Keratinocyte (primary cell): ENCODE data around the gene EXT2. TPM values are rescaled to one million over a fixed set of nuclear protein-coding genes. Genes with fewer than 3 reads are reported as not detected.

Experiments used
- DNase-seq: peaks from one replicate; pipeline ENCODE4 v3.0.0-alpha.2; 2011; ENCODE audit warnings: low read depth, missing footprints, low spot score
- FAIRE-seq: peaks from 2 replicates; lab custom pipeline; 2011; peaks lifted over from hg19 to GRCh38; lab: Jason Lieb, UNC
- H2AFZ ChIP-seq: 2 replicates; pipeline ENCODE4 v1.6.0; 2012; ENCODE audit warnings: low read length, control low read depth, inconsistent platforms; ENCODE audit not compliant: control insufficient read depth
- H3K27ac ChIP-seq: 2 replicates; pipeline ENCODE4 v1.5.1; 2011; ENCODE audit warnings: low read length; ENCODE audit not compliant: control insufficient read depth, insufficient read depth
- H3K27me3 ChIP-seq: 3 replicates; pipeline ENCODE4 v1.6.0; 2011; ENCODE audit warnings: low read length; ENCODE audit not compliant: control insufficient read depth, insufficient read depth; ENCODE audit errors: extremely low read depth
- H3K36me3 ChIP-seq, 2 experiments: 2 replicates in 1 of 2; 3 replicates in 1 of 2; pipeline ENCODE4 v1.5.1; 2011; ENCODE audit warnings: low read length in 2 of 2, mild to moderate bottlenecking in 1 of 2; ENCODE audit not compliant: control insufficient read depth in 2 of 2, insufficient read depth in 2 of 2; ENCODE audit errors: extremely low read depth in 1 of 2
- H3K4me1 ChIP-seq: 3 replicates; pipeline ENCODE4 v1.5.1; 2011; ENCODE audit warnings: low read length; ENCODE audit not compliant: control insufficient read depth, insufficient read depth; ENCODE audit errors: extremely low read depth
- H3K4me2 ChIP-seq: 3 replicates; pipeline ENCODE4 v1.6.0; 2011; ENCODE audit warnings: low read depth, low read length; ENCODE audit not compliant: control insufficient read depth, insufficient read depth; ENCODE audit errors: extremely low read depth
- H3K4me3 ChIP-seq, 3 experiments: fragments of 200-600 bp in 1 of 3; sonication (generic) in 1 of 3; 2 replicates in 2 of 3; 3 replicates in 1 of 3; pipeline ENCODE4 v1.5.1; 2011 to 2016; ENCODE audit warnings: low read length in 3 of 3, mild to moderate bottlenecking in 3 of 3, control low read depth in 2 of 3, inconsistent platforms in 1 of 3, low read depth in 1 of 3, mixed read lengths in 1 of 3, mixed run types in 1 of 3, moderate library complexity in 1 of 3; ENCODE audit not compliant: control insufficient read depth in 2 of 3, insufficient read depth in 2 of 3; ENCODE audit errors: extremely low read depth in 1 of 3
- H3K79me2 ChIP-seq: 2 replicates; pipeline ENCODE4 v1.6.0; 2012; ENCODE audit warnings: low read length; ENCODE audit not compliant: control insufficient read depth, insufficient read depth
- H3K9ac ChIP-seq: 3 replicates; pipeline ENCODE4 v1.6.0; 2011; ENCODE audit warnings: low read length; ENCODE audit not compliant: control insufficient read depth, insufficient read depth; ENCODE audit errors: extremely low read depth
- H3K9me1 ChIP-seq: 3 replicates; pipeline ENCODE4 v1.6.0; 2011; ENCODE audit warnings: low read length; ENCODE audit not compliant: control insufficient read depth, insufficient read depth; ENCODE audit errors: extremely low read depth
- H3K9me3 ChIP-seq: 2 replicates; pipeline ENCODE4 v1.5.1; 2012; ENCODE audit warnings: low read depth, low read length; ENCODE audit not compliant: control insufficient read depth
- H4K20me1 ChIP-seq: 3 replicates; pipeline ENCODE4 v1.6.0; 2011; ENCODE audit warnings: low read length; ENCODE audit not compliant: control insufficient read depth, insufficient read depth; ENCODE audit errors: extremely low read depth
- EZH2 ChIP-seq: IDR thresholded peaks from one replicate; pipeline ENCODE4 v1.6.1; 2012; ENCODE audit warnings: inconsistent platforms, mild to moderate bottlenecking, low read length, moderate library complexity
- dilution Hi-C: fragments of 300-500 bp; cut with MboI; formaldehyde crosslinking; loops from one replicate; pipeline ENCODE4 v1.7.0; 2020; ENCODE audit warnings: low sequenced_read_pairs; ENCODE audit not compliant: extremely low pct_ligation_motif_present
- polyA plus RNA-seq, 5 experiments: library from polyadenylated mRNA; depleted of rRNA in 3 of 5; stranded (reverse) in 3 of 5; stranded (forward) in 1 of 5; unstranded in 1 of 5; fragments of >200 nt; gene quantifications; 1 replicate in 1 of 5; 2 replicates in 3 of 5; 3 replicates in 1 of 5; pipeline versions ENCODE4 v1.2.1 to v1.2.3, GENCODE V29; 2011 to 2012; ENCODE audit warnings: missing spikeins in 2 of 5, low read depth in 1 of 5, low replicate concordance in 1 of 5
- TF ChIP-seq, protein P1 (sequence below), 3 experiments: IDR thresholded peaks in 1 of 3; conservative IDR thresholded peaks in 1 of 3; optimal IDR thresholded peaks in 1 of 3; 2 replicates in 2 of 3; 3 replicates in 1 of 3; pipeline versions ENCODE3 to v1.5.1; 2011; ENCODE audit warnings: low read length in 3 of 3, mild to moderate bottlenecking in 3 of 3, moderate library complexity in 2 of 3, control low read depth in 1 of 3, inconsistent platforms in 1 of 3; ENCODE audit not compliant: insufficient read depth in 2 of 3; ENCODE audit errors: extremely low read depth in 1 of 3

EXT2 gene
- polyA plus RNA-seq, 1 donor (not counting 4 experiments of a cell fraction or from before 2014, with no cell fraction given), result 148 TPM

DNA sequence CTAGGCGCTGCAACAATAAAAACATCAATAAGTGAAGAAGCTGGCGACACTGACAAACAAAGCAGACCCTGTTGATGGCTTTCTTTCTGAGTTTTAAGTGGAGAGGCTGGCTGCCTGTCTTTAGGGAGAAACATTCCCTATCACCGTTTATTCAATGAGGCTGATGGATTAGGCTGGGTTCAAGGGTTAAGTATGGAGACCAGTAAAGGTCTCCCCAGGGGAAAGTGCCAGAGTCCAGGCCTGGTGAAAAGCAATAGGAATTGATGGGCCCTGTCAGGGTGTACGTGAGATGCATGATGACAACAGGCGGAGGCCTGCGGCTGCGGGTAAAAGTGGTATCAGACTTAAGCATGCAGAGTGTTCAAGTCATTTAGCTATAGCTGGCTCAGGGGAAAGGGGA lies 111.8 kb downstream of the EXT2 start:
- no peak for DNase-seq
- Histone ChIP-seq H4K20me1 (no peaks in the 10 kb centered on the region), H2AFZ (no peak overlapping the region), H3K4me1 (no peaks in the 10 kb centered on the region), H3K9me3 (no peaks in the 10 kb centered on the region), H3K36me3 (peaks cover 0 to 3% of the 10 kb centered on the region in 2 experiments), H3K27ac (no peak overlapping the region), H3K4me2 (no peak overlapping the region), H3K79me2 (no peaks in the 10 kb centered on the region), H3K9ac (no peak overlapping the region), H3K4me3 (no peak overlapping the region), H3K9me1 (no peaks in the 10 kb centered on the region), H3K27me3 (no peaks in the 10 kb centered on the region)
- no peak for FAIRE-seq
- dilution Hi-C loops, result no loop called here
- no peak for TF ChIP-seq EZH2
- TF ChIP-seq, protein P1, sequence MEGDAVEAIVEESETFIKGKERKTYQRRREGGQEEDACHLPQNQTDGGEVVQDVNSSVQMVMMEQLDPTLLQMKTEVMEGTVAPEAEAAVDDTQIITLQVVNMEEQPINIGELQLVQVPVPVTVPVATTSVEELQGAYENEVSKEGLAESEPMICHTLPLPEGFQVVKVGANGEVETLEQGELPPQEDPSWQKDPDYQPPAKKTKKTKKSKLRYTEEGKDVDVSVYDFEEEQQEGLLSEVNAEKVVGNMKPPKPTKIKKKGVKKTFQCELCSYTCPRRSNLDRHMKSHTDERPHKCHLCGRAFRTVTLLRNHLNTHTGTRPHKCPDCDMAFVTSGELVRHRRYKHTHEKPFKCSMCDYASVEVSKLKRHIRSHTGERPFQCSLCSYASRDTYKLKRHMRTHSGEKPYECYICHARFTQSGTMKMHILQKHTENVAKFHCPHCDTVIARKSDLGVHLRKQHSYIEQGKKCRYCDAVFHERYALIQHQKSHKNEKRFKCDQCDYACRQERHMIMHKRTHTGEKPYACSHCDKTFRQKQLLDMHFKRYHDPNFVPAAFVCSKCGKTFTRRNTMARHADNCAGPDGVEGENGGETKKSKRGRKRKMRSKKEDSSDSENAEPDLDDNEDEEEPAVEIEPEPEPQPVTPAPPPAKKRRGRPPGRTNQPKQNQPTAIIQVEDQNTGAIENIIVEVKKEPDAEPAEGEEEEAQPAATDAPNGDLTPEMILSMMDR (optimal IDR thresholded peaks at IDR 0.05 in 1 of 3, IDR thresholded peaks at IDR 0.05 in 1 of 3, conservative IDR thresholded peaks at IDR 0.05 in 1 of 3; ENCODE audit: extremely low read depth in 1 of 3, insufficient read depth in 2 of 3, low read length in 3 of 3), result no peak

DNA sequence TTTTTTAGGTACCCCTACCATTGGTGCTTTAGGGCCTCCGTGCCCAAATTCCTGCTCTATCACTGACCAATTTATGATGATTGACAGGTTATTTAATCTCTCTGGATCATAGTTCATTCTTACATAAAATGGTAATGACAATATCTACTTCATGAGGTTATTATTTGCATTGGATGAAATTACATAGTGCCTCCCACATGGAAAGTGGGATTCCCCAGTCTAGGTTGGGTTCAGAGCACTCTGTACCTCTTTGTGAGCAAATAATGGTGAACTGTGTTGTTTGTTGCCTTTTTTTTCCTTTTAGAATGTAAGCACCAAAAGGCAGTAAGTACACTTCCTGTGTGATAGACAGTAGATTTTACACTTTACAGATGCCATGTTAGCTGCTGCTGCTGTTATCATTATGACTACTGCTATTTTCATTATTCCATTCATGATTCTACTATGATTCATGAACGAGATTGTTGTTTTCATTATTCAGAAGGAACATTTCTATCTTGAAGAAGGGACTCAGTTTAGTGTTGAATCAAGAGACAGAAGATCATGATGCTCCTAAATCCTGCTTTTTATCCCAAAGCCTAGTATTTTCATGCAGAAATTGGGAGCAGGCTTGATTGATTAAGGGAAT lies 113.6 kb downstream of the EXT2 start:
- Histone ChIP-seq H3K4me2 (no peak overlapping the region), H3K27ac (no peak overlapping the region), H4K20me1 (no peaks in the 10 kb centered on the region), H3K9me1 (no peaks in the 10 kb centered on the region), H3K79me2 (no peaks in the 10 kb centered on the region), H3K4me1 (no peaks in the 10 kb centered on the region), H2AFZ (no peak overlapping the region), H3K4me3 (no peak overlapping the region), H3K36me3 (peaks cover 0 to 3% of the 10 kb centered on the region in 2 experiments), H3K9me3 (no peaks in the 10 kb centered on the region), H3K9ac (no peak overlapping the region), H3K27me3 (no peaks in the 10 kb centered on the region)
- dilution Hi-C loops, result no loop called here
- DNase-seq, result no peak
- no peak for FAIRE-seq
- TF ChIP-seq, protein P1 (optimal IDR thresholded peaks at IDR 0.05 in 1 of 3, IDR thresholded peaks at IDR 0.05 in 1 of 3, conservative IDR thresholded peaks at IDR 0.05 in 1 of 3; ENCODE audit: extremely low read depth in 1 of 3, insufficient read depth in 2 of 3, low read length in 3 of 3), result no peak
- TF ChIP-seq EZH2, result no peak
